Mesenchymal stem cell (in vitro differentiated cells and primary cell): ENCODE measurements around the gene S100B.

ENCODE experiments used
- DNase-seq: peaks from one replicate; pipeline ENCODE4 v3.0.0-alpha.2; 2013
- H2AFZ ChIP-seq: one replicate; pipeline ENCODE4 v1.6.1; 2013; ENCODE audit warnings: low read depth, mild to moderate bottlenecking, control low read depth, inconsistent platforms, low read length, moderate library complexity
- H2AK5ac ChIP-seq: 2 replicates; pipeline ENCODE4 v1.6.1; 2013; ENCODE audit warnings: low read length, moderate library complexity, mild to moderate bottlenecking, inconsistent platforms; ENCODE audit not compliant: severe bottlenecking
- H2BK120ac ChIP-seq: one replicate; pipeline ENCODE4 v1.6.1; 2013; ENCODE audit warnings: low read depth, mild to moderate bottlenecking, inconsistent platforms, low read length, moderate library complexity
- H2BK12ac ChIP-seq, 2 experiments: one replicate each; pipeline ENCODE4 v1.6.1; 2013; ENCODE audit warnings: inconsistent platforms in 2 of 2, low read length in 2 of 2, mild to moderate bottlenecking in 2 of 2, moderate library complexity in 2 of 2, control low read depth in 1 of 2
- H2BK15ac ChIP-seq: one replicate; pipeline ENCODE4 v1.6.1; 2013; ENCODE audit warnings: mild to moderate bottlenecking, low read depth, inconsistent platforms; ENCODE audit not compliant: poor library complexity, severe bottlenecking
- H2BK5ac ChIP-seq: 2 replicates; pipeline ENCODE4 v1.6.1; 2013; ENCODE audit warnings: low read depth, mild to moderate bottlenecking, low read length, control low read depth, inconsistent platforms; ENCODE audit not compliant: poor library complexity, severe bottlenecking
- H3K14ac ChIP-seq, 2 experiments: one replicate each; pipeline ENCODE4 v1.6.1; 2013; ENCODE audit warnings: inconsistent platforms in 2 of 2, low read length in 2 of 2, control low read depth in 1 of 2, mild to moderate bottlenecking in 1 of 2, moderate library complexity in 1 of 2
- H3K18ac ChIP-seq, 2 experiments: one replicate each; pipeline ENCODE4 v1.6.1; 2013; ENCODE audit warnings: inconsistent platforms in 2 of 2, low read length in 2 of 2, control low read depth in 1 of 2, low read depth in 1 of 2, mild to moderate bottlenecking in 1 of 2
- H3K23ac ChIP-seq, 2 experiments: one replicate each; pipeline ENCODE4 v1.6.1; 2013; ENCODE audit warnings: inconsistent platforms in 2 of 2, low read length in 2 of 2, mild to moderate bottlenecking in 2 of 2, moderate library complexity in 2 of 2, control low read depth in 1 of 2
- H3K27ac ChIP-seq: 2 replicates; pipeline ENCODE4 v1.5.1; 2013; ENCODE audit warnings: mild to moderate bottlenecking, moderate library complexity, low read length, control low read depth, inconsistent platforms; ENCODE audit not compliant: poor library complexity, severe bottlenecking
- H3K27me3 ChIP-seq, 2 experiments: 2 replicates each; pipeline versions ENCODE4 v1.6.1 to v1.7.0; 2013; ENCODE audit warnings: low read length in 2 of 2, mild to moderate bottlenecking in 2 of 2, moderate library complexity in 2 of 2, control low read depth in 1 of 2, inconsistent platforms in 1 of 2; ENCODE audit not compliant: control insufficient read depth in 1 of 2, insufficient read depth in 1 of 2
- H3K36me3 ChIP-seq, 2 experiments: 2 replicates each; pipeline versions ENCODE4 v1.6.1 to v1.7.0; 2013; ENCODE audit warnings: low read length in 2 of 2, control low read depth in 1 of 2, inconsistent platforms in 1 of 2, low read depth in 1 of 2, mild to moderate bottlenecking in 1 of 2; ENCODE audit not compliant: insufficient read depth in 2 of 2, control insufficient read depth in 1 of 2
- H3K4ac ChIP-seq, 2 experiments: one replicate each; pipeline ENCODE4 v1.6.1; 2013; ENCODE audit warnings: inconsistent platforms in 2 of 2, low read length in 2 of 2, mild to moderate bottlenecking in 2 of 2, moderate library complexity in 2 of 2, control low read depth in 1 of 2, low read depth in 1 of 2
- H3K4me1 ChIP-seq: 2 replicates; pipeline ENCODE4 v1.6.1; 2013; ENCODE audit warnings: low read depth, low read length, control low read depth; ENCODE audit not compliant: control insufficient read depth, insufficient read depth
- H3K4me2 ChIP-seq: 2 replicates; pipeline ENCODE4 v1.6.1; 2013; ENCODE audit warnings: low read length, mild to moderate bottlenecking, inconsistent platforms; ENCODE audit not compliant: poor library complexity, severe bottlenecking
- H3K4me3 ChIP-seq, 2 experiments: 2 replicates each; pipeline versions ENCODE4 v1.5.1 to v1.7.0; 2013; ENCODE audit warnings: low read length in 2 of 2, mild to moderate bottlenecking in 2 of 2, control low read depth in 1 of 2, low read depth in 1 of 2; ENCODE audit not compliant: insufficient read depth in 1 of 2
- H3K79me1 ChIP-seq: replicated peaks from 2 replicates; pipeline ENCODE4 v1.6.1; 2013; ENCODE audit warnings: mild to moderate bottlenecking, control low read depth, low read length, inconsistent platforms; ENCODE audit not compliant: poor library complexity, severe bottlenecking
- H3K9ac ChIP-seq: 2 replicates; pipeline ENCODE4 v1.7.0; 2013; ENCODE audit warnings: mild to moderate bottlenecking, low read length, moderate library complexity
- H3K9me3 ChIP-seq: 2 replicates; pipeline ENCODE4 v1.7.0; 2013; ENCODE audit warnings: mild to moderate bottlenecking, low read length; ENCODE audit not compliant: control insufficient read depth
- H4K8ac ChIP-seq: one replicate; pipeline ENCODE4 v1.6.1; 2013; ENCODE audit warnings: inconsistent platforms, mild to moderate bottlenecking, low read length, moderate library complexity
- H4K91ac ChIP-seq: one replicate; pipeline ENCODE4 v1.6.1; 2013; ENCODE audit warnings: mild to moderate bottlenecking, low read length, inconsistent platforms
- WGBS: methylation state at CpG from one replicate; pipeline ENCODE4 v1.1.7; 2013; ENCODE audit warnings: mixed read lengths; 5-methylcytosine and 5-hydroxymethylcytosine counted together

S100B gene

GRCh38 chr21:46552274-46552673 lies 52.6 kb downstream of the S100B start:
- Histone ChIP-seq H4K8ac (no peak overlapping the region), H3K23ac (no peak overlapping the region), H3K14ac (no peak overlapping the region), H3K4me3 (no peak overlapping the region), H2BK5ac (no peak overlapping the region), H3K79me1 (peaks cover 5% of the 10 kb centered on the region), H3K27me3 (no peaks in the 10 kb centered on the region), H2BK15ac (no peak overlapping the region), H3K27ac (no peak overlapping the region), H3K36me3 (peaks cover 65 to 89% of the 10 kb centered on the region in 2 experiments), H2BK12ac (no peak overlapping the region), H3K4me1 (no peaks in the 10 kb centered on the region), H3K9me3 (no peaks in the 10 kb centered on the region), H2AFZ (no peak overlapping the region), H3K4ac (no peak overlapping the region), H4K91ac (no peak overlapping the region), H2BK120ac (no peak overlapping the region), H3K9ac (no peak overlapping the region), H2AK5ac (no peak overlapping the region), H3K18ac (no peak overlapping the region), H3K4me2 (no peak overlapping the region)
- WGBS: 97% methylated on average over 3 of the region's 5 CpGs
- no peak for DNase-seq

GRCh38 chr21:46551636-46552241 lies 53.1 kb downstream of the S100B start:
- no peak overlapping the region for H2BK15ac ChIP-seq
- H3K4ac ChIP-seq: no peak overlapping the region
- no peak overlapping the region for H3K23ac ChIP-seq
- no peaks in the 10 kb centered on the region for H3K4me1 ChIP-seq
- H3K4me3 ChIP-seq: no peak overlapping the region
- no peaks in the 10 kb centered on the region for H3K9me3 ChIP-seq
- no peak overlapping the region for H3K4me2 ChIP-seq
- no peak overlapping the region for H2AFZ ChIP-seq
- H2AK5ac ChIP-seq: no peak overlapping the region
- peaks cover 3% of the 10 kb centered on the region for H3K79me1 ChIP-seq
- no peak overlapping the region for H2BK5ac ChIP-seq
- 95% methylated on average over 21 of the region's 24 CpGs for WGBS
- no peak overlapping the region for H3K27ac ChIP-seq
- no peak overlapping the region for H4K8ac ChIP-seq
- H3K36me3 ChIP-seq: peaks cover 62 to 89% of the 10 kb centered on the region in 2 experiments
- peak overlapping the region in 1 of 2 experiments; percentile 4 for H3K14ac ChIP-seq
- no peak overlapping the region for H3K9ac ChIP-seq
- H4K91ac ChIP-seq: no peak overlapping the region
- no peak overlapping the region for H3K18ac ChIP-seq
- no peaks in the 10 kb centered on the region for H3K27me3 ChIP-seq
- H2BK12ac ChIP-seq: no peak overlapping the region
- H2BK120ac ChIP-seq: no peak overlapping the region
- no peak for DNase-seq

GRCh38 chr21:46550116-46550941 lies 54.6 kb downstream of the S100B start:
- H3K23ac ChIP-seq: no peak overlapping the region
- H3K14ac ChIP-seq: no peak overlapping the region
- no peak overlapping the region for H2BK15ac ChIP-seq
- no peak overlapping the region for H2BK120ac ChIP-seq
- H3K36me3 ChIP-seq: peaks cover 68 to 93% of the 10 kb centered on the region in 2 experiments
- H3K27me3 ChIP-seq: no peaks in the 10 kb centered on the region
- H3K4ac ChIP-seq: no peak overlapping the region
- no peak overlapping the region for H2AK5ac ChIP-seq
- H4K8ac ChIP-seq: no peak overlapping the region
- no peak overlapping the region for H3K4me2 ChIP-seq
- 96% methylated on average over 12 of the region's 12 CpGs for WGBS
- H4K91ac ChIP-seq: no peak overlapping the region
- H3K4me3 ChIP-seq: no peak overlapping the region
- peaks cover under 1% of the 10 kb centered on the region for H3K4me1 ChIP-seq
- H3K79me1 ChIP-seq: peaks cover 8% of the 10 kb centered on the region
- H2BK5ac ChIP-seq: no peak overlapping the region
- no peak overlapping the region for H2AFZ ChIP-seq
- no peak overlapping the region for H3K18ac ChIP-seq
- H2BK12ac ChIP-seq: no peak overlapping the region
- DNase-seq: no peak
- no peak overlapping the region for H3K9ac ChIP-seq
- no peaks in the 10 kb centered on the region for H3K9me3 ChIP-seq
- H3K27ac ChIP-seq: no peak overlapping the region

- Histone ChIP-seq H3K18ac (no peak overlapping the region), H4K8ac (no peak overlapping the region), H3K27ac (no peak overlapping the region), H2BK5ac (no peak overlapping the region), H2BK12ac (no peak overlapping the region), H2AFZ (no peak overlapping the region), H2BK15ac (no peak overlapping the region), H2AK5ac (no peak overlapping the region), H3K4me1 (peaks cover 2% of the 10 kb centered on the region), H3K9me3 (no peaks in the 10 kb centered on the region), H3K79me1 (peaks cover 9% of the 10 kb centered on the region), H3K4me3 (no peak overlapping the region), H2BK120ac (no peak overlapping the region), H4K91ac (no peak overlapping the region), H3K9ac (no peak overlapping the region), H3K27me3 (no peaks in the 10 kb centered on the region), H3K23ac (no peak overlapping the region), H3K14ac (no peak overlapping the region), H3K4ac (no peak overlapping the region), H3K36me3 (peaks cover 64 to 93% of the 10 kb centered on the region in 2 experiments), H3K4me2 (no peak overlapping the region)
- WGBS: 98% methylated on average over 16 of the region's 18 CpGs
- DNase-seq: no peak
Observed at GRCh38 chr21:46549650-46550049, 55.2 kb downstream of the S100B start.
